ENCODE results near the gene RSRC1.

The RSRC1 gene

GRCh38 chr3:158128755-158129154 lies 18.9 kb downstream of the RSRC1 start:
- DNase-seq (ENCODE audit: low spot score), result no peak

GRCh38 chr3:158134363-158134762 lies 24.5 kb downstream of the RSRC1 start:
- DNase-seq (ENCODE audit: low spot score), result no peak

GRCh38 chr3:158140396-158140795 lies 30.5 kb downstream of the RSRC1 start:
- DNase-seq (ENCODE audit: low spot score), result peak; percentile 7

- no peak for DNase-seq (ENCODE audit: low spot score)
These were observed 38.3 kb downstream of the RSRC1 start for GRCh38 chr3:158148218-158148617.

GRCh38 chr3:158152186-158152585 lies 42.3 kb downstream of the RSRC1 start:
- no peak for DNase-seq (ENCODE audit: low spot score)

- no peak for DNase-seq (ENCODE audit: low spot score)
These were observed 49.1 kb downstream of the RSRC1 start for GRCh38 chr3:158158969-158159368.

- DNase-seq (ENCODE audit: low spot score), result no peak
These were observed 49.8 kb downstream of the RSRC1 start for GRCh38 chr3:158159714-158160113.

GRCh38 chr3:158160958-158161357 lies 51.1 kb downstream of the RSRC1 start:
- peak; percentile 30 for DNase-seq (ENCODE audit: low spot score)

GRCh38 chr3:158165141-158165655 lies 55.3 kb downstream of the RSRC1 start:
- no peak for DNase-seq (ENCODE audit: low spot score)

GRCh38 chr3:158165730-158166129 lies 55.8 kb downstream of the RSRC1 start:
- no peak for DNase-seq (ENCODE audit: low spot score)

GRCh38 chr3:158166223-158166622 lies 56.3 kb downstream of the RSRC1 start:
- DNase-seq (ENCODE audit: low spot score), result no peak

- peak; percentile 91 for DNase-seq (ENCODE audit: low spot score)
These were observed 58.1 kb downstream of the RSRC1 start for GRCh38 chr3:158167737-158168557.

- peak; percentile 16 for DNase-seq (ENCODE audit: low spot score)
These were observed 59.2 kb downstream of the RSRC1 start for GRCh38 chr3:158169091-158169491.

GRCh38 chr3:158181096-158181495 lies 71.2 kb downstream of the RSRC1 start:
- DNase-seq (ENCODE audit: low spot score), result no peak

- DNase-seq (ENCODE audit: low spot score), result no peak
These were observed 75.8 kb downstream of the RSRC1 start for GRCh38 chr3:158185711-158186110.

- no peak for DNase-seq (ENCODE audit: low spot score)
These were observed 91.1 kb downstream of the RSRC1 start for GRCh38 chr3:158200955-158201354.

- no peak for DNase-seq (ENCODE audit: low spot score)
These were observed 95.4 kb downstream of the RSRC1 start for GRCh38 chr3:158205324-158205723.

GRCh38 chr3:158205994-158206393 lies 96.1 kb downstream of the RSRC1 start:
- DNase-seq (ENCODE audit: low spot score), result no peak

GRCh38 chr3:158210067-158210466 lies 100.2 kb downstream of the RSRC1 start:
- no peak for DNase-seq (ENCODE audit: low spot score)

GRCh38 chr3:158213461-158213860 lies 103.6 kb downstream of the RSRC1 start:
- no peak for DNase-seq (ENCODE audit: low spot score)

- DNase-seq (ENCODE audit: low spot score), result no peak
These were observed 108.1 kb downstream of the RSRC1 start for GRCh38 chr3:158217992-158218391.

GRCh38 chr3:158220575-158220974 lies 110.7 kb downstream of the RSRC1 start:
- no peak for DNase-seq (ENCODE audit: low spot score)

GRCh38 chr3:158221426-158221825 lies 111.5 kb downstream of the RSRC1 start:
- DNase-seq (ENCODE audit: low spot score), result no peak

GRCh38 chr3:158226429-158226828 lies 116.5 kb downstream of the RSRC1 start:
- DNase-seq (ENCODE audit: low spot score), result no peak

Measured in LoVo (cell line).